Neural progenitor cell (in vitro differentiated cells): ENCODE results near the gene OR2T27. TPM values are rescaled to one million over a fixed set of nuclear protein-coding genes. Genes with fewer than 3 reads are reported as not detected.

Experiments
- DNase-seq: peaks from one replicate; pipeline ENCODE4 v3.0.0-alpha.2; 2016; ENCODE audit warnings: low spot score
- H2AFZ ChIP-seq: fragments of 200-600 bp; sonication (generic); replicated peaks from 2 replicates; pipeline ENCODE4 v1.6.1; 2016; ENCODE audit warnings: antibody characterized with exemption
- H3F3A ChIP-seq: fragments of 200-600 bp; sonication (generic); 2 replicates; pipeline ENCODE4 v1.6.1; 2016; ENCODE audit warnings: antibody characterized with exemption, low read depth
- H3K27ac ChIP-seq: fragments of 200-600 bp; sonication (generic); 2 replicates; pipeline ENCODE4 v1.5.1; 2016; ENCODE audit warnings: mild to moderate bottlenecking
- H3K27me3 ChIP-seq: fragments of 200-600 bp; sonication (generic); 2 replicates; pipeline ENCODE4 v1.6.1; 2016; ENCODE audit warnings: mild to moderate bottlenecking, moderate library complexity
- H3K36me3 ChIP-seq: fragments of 200-600 bp; sonication (generic); 2 replicates; pipeline ENCODE4 v1.5.1; 2016
- H3K4me1 ChIP-seq: fragments of 200-600 bp; sonication (generic); 2 replicates; pipeline ENCODE4 v1.6.1; 2016; ENCODE audit warnings: mixed run types
- H3K4me2 ChIP-seq: fragments of 200-600 bp; sonication (generic); 2 replicates; pipeline ENCODE4 v1.6.1; 2016
- H3K4me3 ChIP-seq: fragments of 200-600 bp; sonication (generic); 2 replicates; pipeline ENCODE4 v1.5.1; 2016
- H3K79me2 ChIP-seq: fragments of 200-600 bp; sonication (generic); 2 replicates; pipeline ENCODE4 v1.6.1; 2016; ENCODE audit warnings: low read depth
- H3K9ac ChIP-seq: fragments of 200-600 bp; sonication (generic); 2 replicates; pipeline ENCODE4 v1.6.1; 2016
- H3K9me3 ChIP-seq: fragments of 200-600 bp; sonication (generic); 2 replicates; pipeline ENCODE4 v1.5.1; 2016; ENCODE audit warnings: low read depth
- H4K20me1 ChIP-seq: fragments of 200-600 bp; sonication (generic); 2 replicates; pipeline ENCODE4 v1.6.1; 2016; ENCODE audit warnings: low read depth
- H3K27ac Mint-ChIP-seq: 3 replicates; pipeline ENCODE4 v1.8.0; 2021; ENCODE audit warnings: mixed read lengths
- H3K27me3 Mint-ChIP-seq: 2 replicates; pipeline ENCODE4 v1.8.0; 2022; ENCODE audit warnings: low read depth, mild to moderate bottlenecking, inconsistent platforms, moderate library complexity, mixed read lengths; ENCODE audit not compliant: insufficient read depth
- H3K36me3 Mint-ChIP-seq: 3 replicates; pipeline ENCODE4 v1.8.0; 2021; ENCODE audit warnings: mixed read lengths
- H3K4me1 Mint-ChIP-seq: 3 replicates; pipeline ENCODE4 v1.8.0; 2021; ENCODE audit warnings: mixed read lengths
- H3K4me3 Mint-ChIP-seq: 3 replicates; pipeline ENCODE4 v1.8.0; 2021; ENCODE audit warnings: mild to moderate bottlenecking, moderate library complexity, mixed read lengths
- H3K9me3 Mint-ChIP-seq: 3 replicates; pipeline ENCODE4 v1.8.0; 2020; ENCODE audit warnings: mixed read lengths
- CTCF ChIP-seq: fragments of 200-600 bp; sonication (generic); IDR thresholded peaks from 2 replicates; pipeline ENCODE4 v1.5.1; 2017; ENCODE audit warnings: antibody characterized with exemption, mild to moderate bottlenecking
- EZH2 ChIP-seq: fragments of 200-600 bp; sonication (generic); IDR thresholded peaks from 2 replicates; pipeline ENCODE4 v1.6.1; 2017; ENCODE audit warnings: antibody characterized with exemption, mild to moderate bottlenecking, moderate library complexity
- EZH2phosphoT487 ChIP-seq: fragments of 200-600 bp; sonication (generic); IDR thresholded peaks from 2 replicates; pipeline ENCODE4 v1.6.1; 2017; ENCODE audit warnings: antibody characterized with exemption
- total RNA-seq: library from RNA; depleted of rRNA; stranded (reverse); fragments of >200 nt; gene quantifications from 2 replicates; pipeline ENCODE4 v1.2.3, GENCODE V29; 2015; ENCODE audit warnings: low replicate concordance

Gene OR2T27
- total RNA-seq, 1 donor from 2014 or later: not detected

GRCh38 chr1:248622570-248623001 is 32.7 kb downstream of the OR2T27 start:
- no peak overlapping the region for H3K4me3 ChIP-seq
- Mint-ChIP-seq H3K27ac (no peak overlapping the region), H3K4me1 (no peaks in the 10 kb centered on the region), H3K4me3 (no peak overlapping the region), H3K9me3 (no peaks in the 10 kb centered on the region), H3K36me3 (no peaks in the 10 kb centered on the region), H3K27me3 (no peaks in the 10 kb centered on the region)
- TF ChIP-seq CTCF (peak; percentile 29), EZH2phosphoT487 (no peak)
- no peak overlapping the region for H2AFZ ChIP-seq
- no peaks in the 10 kb centered on the region for H3F3A ChIP-seq
- H4K20me1 ChIP-seq: no peaks in the 10 kb centered on the region
- no peaks in the 10 kb centered on the region for H3K4me1 ChIP-seq
- peaks cover 13% of the 10 kb centered on the region for H3K9me3 ChIP-seq
- H3K4me2 ChIP-seq: no peak overlapping the region
- H3K9ac ChIP-seq: no peak overlapping the region
- DNase-seq: no peak
- H3K27ac ChIP-seq: no peak overlapping the region
- no peaks in the 10 kb centered on the region for H3K36me3 ChIP-seq
- no peaks in the 10 kb centered on the region for H3K27me3 ChIP-seq
- no peaks in the 10 kb centered on the region for H3K79me2 ChIP-seq

DNA sequence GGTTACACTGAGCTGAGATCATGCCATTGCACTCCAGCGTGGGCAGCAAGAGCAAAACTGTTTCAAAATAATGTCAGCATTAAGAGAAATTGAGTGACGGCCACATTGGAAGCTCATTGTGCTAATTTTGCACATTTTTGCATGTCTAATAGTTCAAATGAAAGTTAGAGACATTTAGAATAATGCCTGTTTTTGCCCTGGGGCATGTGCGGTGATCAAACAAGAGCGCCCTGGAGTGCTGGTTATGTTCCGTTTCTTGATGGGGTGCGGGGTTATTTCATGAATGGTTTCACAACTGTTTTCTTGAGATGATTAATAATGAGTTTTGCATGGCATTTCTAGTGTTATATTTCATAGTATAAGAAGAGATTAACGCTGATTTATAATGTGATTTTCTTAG is 33.6 kb downstream of the OR2T27 start:
- H3K27ac ChIP-seq: no peak overlapping the region
- no peak overlapping the region for H3K9ac ChIP-seq
- Mint-ChIP-seq H3K4me3 (no peak overlapping the region), H3K27ac (no peak overlapping the region), H3K27me3 (no peaks in the 10 kb centered on the region), H3K36me3 (no peaks in the 10 kb centered on the region), H3K9me3 (no peaks in the 10 kb centered on the region), H3K4me1 (no peaks in the 10 kb centered on the region)
- H3K27me3 ChIP-seq: no peaks in the 10 kb centered on the region
- H3F3A ChIP-seq: no peaks in the 10 kb centered on the region
- TF ChIP-seq EZH2: no peak
- no peak for TF ChIP-seq EZH2phosphoT487
- TF ChIP-seq CTCF: no peak
- no peak for DNase-seq
- no peak overlapping the region for H3K4me3 ChIP-seq
- H3K36me3 ChIP-seq: no peaks in the 10 kb centered on the region
- H4K20me1 ChIP-seq: no peaks in the 10 kb centered on the region
- H3K9me3 ChIP-seq: peaks cover 13% of the 10 kb centered on the region
- H3K4me1 ChIP-seq: no peaks in the 10 kb centered on the region
- H2AFZ ChIP-seq: no peak overlapping the region
- H3K79me2 ChIP-seq: no peaks in the 10 kb centered on the region
- no peak overlapping the region for H3K4me2 ChIP-seq

DNA sequence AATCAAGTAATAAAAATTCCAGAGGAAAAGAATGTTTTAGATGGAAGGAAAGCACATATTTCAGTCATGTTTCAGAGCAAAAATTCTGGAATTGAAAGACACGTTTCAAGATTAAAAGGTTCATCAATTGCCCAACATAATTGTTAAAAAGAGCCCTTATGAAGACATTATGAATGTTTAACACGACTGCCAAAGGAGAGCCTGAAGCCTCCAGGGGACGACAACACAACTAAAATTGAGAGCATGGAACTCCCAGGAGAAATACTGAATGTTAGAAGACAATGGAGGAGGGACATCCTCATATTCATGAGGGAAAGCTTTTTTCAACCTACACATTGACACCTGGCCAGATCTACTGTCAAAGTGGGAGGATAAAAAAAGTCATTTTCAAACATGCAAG is 36.5 kb downstream of the OR2T27 start:
- peaks cover 17% of the 10 kb centered on the region for H3K9me3 Mint-ChIP-seq
- no peak overlapping the region for H2AFZ ChIP-seq
- H3K27me3 ChIP-seq: no peaks in the 10 kb centered on the region
- no peak overlapping the region for H3K27ac Mint-ChIP-seq
- H3K27me3 Mint-ChIP-seq: no peaks in the 10 kb centered on the region
- no peak overlapping the region for H3K4me3 ChIP-seq
- no peak for DNase-seq
- no peak overlapping the region for H3K27ac ChIP-seq
- no peaks in the 10 kb centered on the region for H3K36me3 ChIP-seq
- no peaks in the 10 kb centered on the region for H3K36me3 Mint-ChIP-seq
- TF ChIP-seq EZH2phosphoT487: no peak
- peak; percentile 24 for TF ChIP-seq CTCF
- H3K9me3 ChIP-seq: peaks cover 4% of the 10 kb centered on the region
- H3K4me3 Mint-ChIP-seq: no peak overlapping the region
- H4K20me1 ChIP-seq: no peaks in the 10 kb centered on the region
- no peaks in the 10 kb centered on the region for H3K4me1 ChIP-seq
- no peak overlapping the region for H3K4me2 ChIP-seq
- no peak overlapping the region for H3K9ac ChIP-seq
- no peaks in the 10 kb centered on the region for H3K4me1 Mint-ChIP-seq
- no peaks in the 10 kb centered on the region for H3K79me2 ChIP-seq
- no peaks in the 10 kb centered on the region for H3F3A ChIP-seq

- H3K27ac ChIP-seq: no peak overlapping the region
- no peak overlapping the region for H3K9ac ChIP-seq
- Mint-ChIP-seq H3K27ac (no peak overlapping the region), H3K4me3 (no peak overlapping the region), H3K4me1 (no peaks in the 10 kb centered on the region), H3K27me3 (no peaks in the 10 kb centered on the region), H3K9me3 (peaks cover 17% of the 10 kb centered on the region), H3K36me3 (no peaks in the 10 kb centered on the region)
- no peaks in the 10 kb centered on the region for H3K79me2 ChIP-seq
- H3K4me1 ChIP-seq: no peaks in the 10 kb centered on the region
- H3K9me3 ChIP-seq: peaks cover 4% of the 10 kb centered on the region
- H4K20me1 ChIP-seq: no peaks in the 10 kb centered on the region
- no peaks in the 10 kb centered on the region for H3K36me3 ChIP-seq
- no peak for DNase-seq
- H3K27me3 ChIP-seq: no peaks in the 10 kb centered on the region
- H2AFZ ChIP-seq: no peak overlapping the region
- TF ChIP-seq EZH2 (no peak), CTCF (no peak), EZH2phosphoT487 (no peak)
- H3F3A ChIP-seq: no peaks in the 10 kb centered on the region
- no peak overlapping the region for H3K4me2 ChIP-seq
- no peak overlapping the region for H3K4me3 ChIP-seq
Observed at GRCh38 chr1:248618119-248618518, 37.2 kb downstream of the OR2T27 start.
